K562 (cell line): Measurements from ENCODE around the gene DISC1. TPM values are rescaled to one million over a fixed set of nuclear protein-coding genes. Genes with fewer than 3 reads are reported as not detected.

ENCODE experiments used
- ATAC-seq: fragments of 200-7000 bp; cut with Tn5 transposase; 3 replicates; pipeline ENCODE4 v1.9.1; 2020; ENCODE audit warnings: moderate library complexity
- BruUV-seq: library from RNA; stranded (reverse); fragments of 400-500 nt; replicated peaks from 2 replicates; lab custom pipeline; 2021; lab: Mats Ljungman, UMichigan
- CTCF ChIA-PET: fragments of 300-600 bp; formaldehyde crosslinking; extraction: SDS; loops from one replicate; lab custom pipeline; 2021; ENCODE audit warnings: low intra/inter-chr PET ratio; lab: Yijun Ruan, JAX
- POLR2A ChIA-PET: fragments of 300-600, 350-650 bp; sonication (Branson Sonifier 250); formaldehyde crosslinking; extraction: SDS; loops from one replicate; lab custom pipeline; 2021; ENCODE audit warnings: antibody characterized with exemption, inconsistent platforms; lab: Yijun Ruan, JAX
- DNase-seq, 4 experiments: peaks; one replicate each; pipeline versions ENCODE4 v3.0.0 to v3.0.0-alpha.2; 2011 to 2018; ENCODE audit warnings: low spot score in 3 of 4, mixed read lengths in 3 of 4; ENCODE audit errors: extremely low read depth in 1 of 4
- FAIRE-seq: peaks from 2 replicates; lab custom pipeline; 2011; peaks lifted over from hg19 to GRCh38; lab: Jason Lieb, UNC
- H2AFZ ChIP-seq: 2 replicates; pipeline ENCODE4 v1.6.0; 2011; ENCODE audit warnings: low read depth, low read length, control low read depth, inconsistent platforms
- H3K27ac ChIP-seq: fragments of 200-600 bp; 3 replicates; pipeline ENCODE4 v1.8.0; 2011; ENCODE audit warnings: low read depth, mild to moderate bottlenecking, control low read depth, inconsistent platforms, low read length, moderate library complexity, mixed read lengths; ENCODE audit errors: extremely low read depth
- H3K27me3 ChIP-seq, 2 experiments: fragments of 300-600 bp in 1 of 2; 2 replicates in 1 of 2; 3 replicates in 1 of 2; pipeline versions ENCODE4 v1.6.0 to v1.8.0; 2011; ENCODE audit warnings: inconsistent platforms in 2 of 2, low read length in 2 of 2, mild to moderate bottlenecking in 1 of 2, mixed read lengths in 1 of 2, moderate library complexity in 1 of 2; ENCODE audit not compliant: control insufficient read depth in 2 of 2, insufficient read depth in 2 of 2
- H3K36me3 ChIP-seq: fragments of 300-600 bp; 3 replicates; pipeline ENCODE4 v1.8.0; 2011; ENCODE audit warnings: mild to moderate bottlenecking, low read length, inconsistent platforms; ENCODE audit not compliant: control insufficient read depth, insufficient read depth
- H3K4me1 ChIP-seq, 2 experiments: fragments of 200-600 bp in 1 of 2; replicated peaks in 1 of 2; 2 replicates in 1 of 2; 3 replicates in 1 of 2; pipeline versions ENCODE4 v1.5.1 to v1.8.0; 2011; ENCODE audit warnings: inconsistent platforms in 2 of 2, low read length in 2 of 2, mild to moderate bottlenecking in 1 of 2, mixed read lengths in 1 of 2, moderate library complexity in 1 of 2; ENCODE audit not compliant: control insufficient read depth in 2 of 2, insufficient read depth in 2 of 2
- H3K4me2 ChIP-seq: 2 replicates; pipeline ENCODE4 v1.6.1; 2011; ENCODE audit warnings: low read length, control low read depth, inconsistent platforms, mixed read lengths; ENCODE audit not compliant: insufficient read depth
- H3K4me3 ChIP-seq: fragments of 200-600 bp; sonication (generic), shearing (Covaris generic); 2 replicates; pipeline ENCODE4 v1.5.1; 2016; ENCODE audit warnings: control low read depth, inconsistent platforms
- H3K79me2 ChIP-seq: fragments of 200-600 bp; 3 replicates; pipeline ENCODE4 v1.8.0; 2011; ENCODE audit warnings: low read length, inconsistent platforms; ENCODE audit not compliant: control insufficient read depth, insufficient read depth
- H3K9ac ChIP-seq, 2 experiments: 2 replicates each; pipeline versions ENCODE4 v1.6.0 to v1.6.1; 2011; ENCODE audit warnings: low read depth in 2 of 2, low read length in 2 of 2, control low read depth in 1 of 2, inconsistent platforms in 1 of 2, mild to moderate bottlenecking in 1 of 2, mixed read lengths in 1 of 2; ENCODE audit not compliant: insufficient read depth in 1 of 2
- H3K9me1 ChIP-seq: one replicate; pipeline ENCODE4 v1.6.0; 2011; ENCODE audit warnings: inconsistent platforms, mild to moderate bottlenecking, low read length, moderate library complexity; ENCODE audit not compliant: control insufficient read depth, insufficient read depth
- H3K9me3 ChIP-seq: replicated peaks from 2 replicates; pipeline ENCODE4 v1.5.1; 2011; ENCODE audit warnings: low read depth, low read length, inconsistent platforms; ENCODE audit not compliant: control insufficient read depth, insufficient read depth
- H4K20me1 ChIP-seq: replicated peaks from 2 replicates; pipeline ENCODE4 v1.6.1; 2011; ENCODE audit warnings: low read length, inconsistent platforms, mixed read lengths; ENCODE audit not compliant: control insufficient read depth, insufficient read depth
- BDP1 ChIP-seq: IDR thresholded peaks from 3 replicates; pipeline ENCODE4 v1.6.1; 2011; ENCODE audit not compliant: insufficient read length, insufficient read depth
- CBFA2T3 ChIP-seq: fragments of 450-650 bp; IDR thresholded peaks from 2 replicates; pipeline ENCODE4 v1.6.1; 2017
- DMBX1 ChIP-seq: fragments of 250-450 bp; sonication (Bioruptor Pico); IDR thresholded peaks from 2 replicates; pipeline ENCODE4 v1.8.0; 2022; ENCODE audit warnings: inconsistent platforms, mild to moderate bottlenecking, moderate library complexity, borderline replicate concordance
- HNRNPH1 ChIP-seq: fragments of 200-400 bp; formaldehyde crosslinking; optimal IDR thresholded peaks from 2 replicates; pipeline ENCODE3; 2017; ENCODE audit warnings: low read depth, mild to moderate bottlenecking, low read length, moderate library complexity
- HNRNPL ChIP-seq: fragments of 200-400 bp; formaldehyde crosslinking; IDR thresholded peaks from 2 replicates; pipeline ENCODE4 v1.6.1; 2017; ENCODE audit warnings: low read depth, mild to moderate bottlenecking, low read length
- HOXB6 ChIP-seq: fragments of 250-450 bp; sonication (Bioruptor Pico); IDR thresholded peaks from 2 replicates; pipeline ENCODE4 v1.5.1; 2022; ENCODE audit warnings: mild to moderate bottlenecking, borderline replicate concordance
- NCOA1 ChIP-seq: fragments of 450-650 bp; IDR thresholded peaks from 2 replicates; pipeline ENCODE4 v1.6.1; 2016; ENCODE audit warnings: low read depth
- SAP30 ChIP-seq: fragments of 200-600 bp; sonication (generic); IDR thresholded peaks from 2 replicates; pipeline ENCODE4 v1.6.1; 2012; ENCODE audit warnings: borderline replicate concordance, low read depth, mild to moderate bottlenecking, moderate library complexity, low read length, control low read depth, inconsistent platforms; ENCODE audit not compliant: insufficient read depth, poor library complexity, severe bottlenecking
- SMAD3 ChIP-seq: fragments of 450-650 bp; formaldehyde crosslinking; conservative IDR thresholded peaks from 2 replicates; pipeline ENCODE4 v1.4.0; 2020; ENCODE audit warnings: mild to moderate bottlenecking
- WGBS: fragments of 100-300 bp; shearing (Covaris generic); methylation state at CpG from one replicate; pipeline ENCODE4 v1.1.6; 2016; ENCODE audit warnings: low coverage, mixed read lengths; ENCODE audit not compliant: insufficient coverage; ENCODE audit errors: missing lambda C conversion rate; 5-methylcytosine and 5-hydroxymethylcytosine counted together
- in situ Hi-C: fragments of 300-500 bp; cut with MboI; formaldehyde crosslinking; loops from 4 replicates; pipeline ENCODE4 v1.15.0; 2018; ENCODE audit warnings: inconsistent platforms, mixed read lengths
- intact Hi-C: fragments of 100-400 bp; cut with micrococcal nuclease; formaldehyde crosslinking; loops from 2 replicates; pipeline ENCODE4 v1.14.2; 2022
- polyA plus RNA-seq, 8 experiments: library from polyadenylated mRNA; depleted of rRNA in 4 of 8; stranded (reverse) in 5 of 8; unstranded in 3 of 8; fragments of >200 nt; fragmentation: Nextera tagmentation in 2 of 8; fragmentation: Illumina TruSeq in 1 of 8; extraction: Ambion mirVana in 2 of 8; extraction: Trizol in 1 of 8; gene quantifications; 2 replicates each; pipeline versions ENCODE4 v1.2.1 to v1.2.3, GENCODE V29; 2011 to 2014; ENCODE audit warnings: inconsistent platforms in 1 of 8, missing spikeins in 1 of 8
- total RNA-seq, 7 experiments: library from RNA; depleted of rRNA in 6 of 7; stranded (reverse); fragments of >200 nt in 6 of 7; fragmentation: Illumina TruSeq in 2 of 7; extraction: Trizol in 2 of 7; gene quantifications; 2 replicates each; pipeline versions ENCODE4 v1.2.1 to v1.2.3, GENCODE V29; 2011 to 2021; ENCODE audit warnings: low replicate concordance in 1 of 7
- TF ChIP-seq, protein P1 (sequence below), 3 experiments: fragments of 200-800 bp in 1 of 3; fragments of 250-450 bp in 1 of 3; fragments of 450-650 bp in 1 of 3; sonication (Bioruptor Pico) in 1 of 3; sonication (Bioruptor generic) in 1 of 3; formaldehyde crosslinking in 1 of 3; IDR thresholded peaks; 2 replicates each; pipeline versions ENCODE4 v1.6.1 to v1.8.0; 2016 to 2022; ENCODE audit warnings: mild to moderate bottlenecking in 2 of 3, missing genetic modification characterization in 2 of 3, missing compliant biosample characterization in 1 of 3, moderate library complexity in 1 of 3
- TF ChIP-seq, protein P2 (sequence below): sonication (generic); formaldehyde crosslinking; IDR thresholded peaks from 2 replicates; pipeline ENCODE4 v1.8.1; 2023; ENCODE audit warnings: mild to moderate bottlenecking, missing genetic modification reagents, moderate library complexity

Gene DISC1
- total and polyA plus RNA-seq, 9 of the 15 experiments (the other 6 are each of a cell fraction or from before 2014, with no cell fraction given), result 0.01 to 0.11 (median 0.08) TPM; not detected in 1

DNA sequence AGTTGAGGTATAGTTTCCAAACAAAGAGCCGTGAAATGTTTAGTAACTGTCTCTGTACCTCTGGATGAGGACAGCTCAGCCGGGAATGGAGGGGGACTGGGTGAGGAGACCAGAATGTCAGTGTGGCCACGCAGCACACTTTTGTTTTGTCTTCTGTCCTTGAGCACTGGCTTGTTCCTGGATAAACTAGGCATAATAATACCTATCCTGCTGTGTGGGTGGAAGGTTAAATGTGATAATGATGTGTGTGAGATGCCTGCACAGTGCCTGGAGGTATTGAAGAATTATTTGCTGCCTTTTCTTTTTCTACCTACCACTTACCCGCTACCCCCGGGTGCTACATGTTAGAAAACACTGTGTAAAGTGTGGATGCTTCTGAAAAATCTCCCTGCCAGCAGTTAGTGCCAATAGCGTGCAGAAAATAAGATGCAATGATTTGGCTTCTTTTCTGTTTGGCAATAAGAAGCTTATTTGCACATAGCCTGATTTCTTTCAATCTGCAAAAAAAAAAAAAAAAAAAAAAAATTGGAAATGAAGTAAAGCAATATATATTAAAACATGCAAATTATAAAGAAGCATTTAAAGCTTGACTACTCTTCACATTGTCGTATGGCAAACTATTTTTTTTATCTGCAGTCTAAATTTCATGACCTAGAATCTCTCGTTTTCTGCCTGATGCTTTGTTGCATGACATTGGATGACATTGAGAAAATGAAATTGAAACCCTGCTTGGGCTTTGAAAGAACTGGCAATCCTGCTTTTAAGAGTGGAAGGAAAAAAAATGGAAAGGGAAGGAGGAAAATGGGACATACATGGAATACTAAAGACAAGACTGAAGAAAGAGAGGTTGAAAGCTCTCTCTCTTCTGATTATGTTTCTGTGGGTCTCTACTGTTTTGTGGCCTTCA lies 89.5 kb downstream of the DISC1 start:
- Histone ChIP-seq H2AFZ (no peak overlapping the region), H4K20me1 (no peaks in the 10 kb centered on the region), H3K36me3 (no peaks in the 10 kb centered on the region), H3K27ac (no peak overlapping the region), H3K4me3 (no peak overlapping the region), H3K27me3 (peaks cover 0 to 4% of the 10 kb centered on the region in 2 experiments; a peak in 1 of 5 replicates), H3K9ac (no peak overlapping the region), H3K4me2 (no peak overlapping the region), H3K9me1 (no peaks in the 10 kb centered on the region), H3K9me3 (no peaks in the 10 kb centered on the region), H3K79me2 (no peaks in the 10 kb centered on the region), H3K4me1 (no peaks in the 10 kb centered on the region)
- ChIA-PET CTCF (no interaction called here), POLR2A (interaction anchor here (0.7 kb wide), 1 partner anchor 1829 kb away, joined by 4 read pairs; no protein-coding TSS in a partner anchor)
- DNase-seq (no peak), ATAC-seq (no peak), FAIRE-seq (no peak)
- no TSS peak for BruUV-seq
- WGBS, result 1% methylated on average over 8 of the region's 8 CpGs
- intact Hi-C loops (no loop called here), in situ Hi-C loops (no loop called here)
- TF ChIP-seq, protein P1, sequence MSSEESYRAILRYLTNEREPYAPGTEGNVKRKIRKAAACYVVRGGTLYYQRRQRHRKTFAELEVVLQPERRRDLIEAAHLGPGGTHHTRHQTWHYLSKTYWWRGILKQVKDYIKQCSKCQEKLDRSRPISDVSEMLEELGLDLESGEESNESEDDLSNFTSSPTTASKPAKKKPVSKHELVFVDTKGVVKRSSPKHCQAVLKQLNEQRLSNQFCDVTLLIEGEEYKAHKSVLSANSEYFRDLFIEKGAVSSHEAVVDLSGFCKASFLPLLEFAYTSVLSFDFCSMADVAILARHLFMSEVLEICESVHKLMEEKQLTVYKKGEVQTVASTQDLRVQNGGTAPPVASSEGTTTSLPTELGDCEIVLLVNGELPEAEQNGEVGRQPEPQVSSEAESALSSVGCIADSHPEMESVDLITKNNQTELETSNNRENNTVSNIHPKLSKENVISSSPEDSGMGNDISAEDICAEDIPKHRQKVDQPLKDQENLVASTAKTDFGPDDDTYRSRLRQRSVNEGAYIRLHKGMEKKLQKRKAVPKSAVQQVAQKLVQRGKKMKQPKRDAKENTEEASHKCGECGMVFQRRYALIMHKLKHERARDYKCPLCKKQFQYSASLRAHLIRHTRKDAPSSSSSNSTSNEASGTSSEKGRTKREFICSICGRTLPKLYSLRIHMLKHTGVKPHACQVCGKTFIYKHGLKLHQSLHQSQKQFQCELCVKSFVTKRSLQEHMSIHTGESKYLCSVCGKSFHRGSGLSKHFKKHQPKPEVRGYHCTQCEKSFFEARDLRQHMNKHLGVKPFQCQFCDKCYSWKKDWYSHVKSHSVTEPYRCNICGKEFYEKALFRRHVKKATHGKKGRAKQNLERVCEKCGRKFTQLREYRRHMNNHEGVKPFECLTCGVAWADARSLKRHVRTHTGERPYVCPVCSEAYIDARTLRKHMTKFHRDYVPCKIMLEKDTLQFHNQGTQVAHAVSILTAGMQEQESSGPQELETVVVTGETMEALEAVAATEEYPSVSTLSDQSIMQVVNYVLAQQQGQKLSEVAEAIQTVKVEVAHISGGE (CRISPR knock-in tag; IDR thresholded peaks at IDR 0.05), result no peak
- TF ChIP-seq BDP1 (no peak), HNRNPL (no peak), SAP30 (no peak), CBFA2T3 (no peak), HNRNPH1 (no peak), NCOA1 (no peak), DMBX1 (CRISPR knock-in tag) (no peak), SMAD3 (CRISPR knock-in tag) (no peak), HOXB6 (CRISPR knock-in tag) (no peak)
- TF ChIP-seq, protein P2, sequence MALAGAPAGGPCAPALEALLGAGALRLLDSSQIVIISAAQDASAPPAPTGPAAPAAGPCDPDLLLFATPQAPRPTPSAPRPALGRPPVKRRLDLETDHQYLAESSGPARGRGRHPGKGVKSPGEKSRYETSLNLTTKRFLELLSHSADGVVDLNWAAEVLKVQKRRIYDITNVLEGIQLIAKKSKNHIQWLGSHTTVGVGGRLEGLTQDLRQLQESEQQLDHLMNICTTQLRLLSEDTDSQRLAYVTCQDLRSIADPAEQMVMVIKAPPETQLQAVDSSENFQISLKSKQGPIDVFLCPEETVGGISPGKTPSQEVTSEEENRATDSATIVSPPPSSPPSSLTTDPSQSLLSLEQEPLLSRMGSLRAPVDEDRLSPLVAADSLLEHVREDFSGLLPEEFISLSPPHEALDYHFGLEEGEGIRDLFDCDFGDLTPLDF (CRISPR knock-in tag), result no peak
